Measurements from ENCODE around the gene PTRH1. TPM values are rescaled to one million over a fixed set of nuclear protein-coding genes. Genes with fewer than 3 reads are reported as not detected.
A peak's percentile ranks its signal among the peaks of the same experiment; 100 is the strongest.

The PTRH1 gene
- total RNA-seq, 4 donors from 2014 or later: 16.9 to 38.6 (median 26.3) TPM

DNA sequence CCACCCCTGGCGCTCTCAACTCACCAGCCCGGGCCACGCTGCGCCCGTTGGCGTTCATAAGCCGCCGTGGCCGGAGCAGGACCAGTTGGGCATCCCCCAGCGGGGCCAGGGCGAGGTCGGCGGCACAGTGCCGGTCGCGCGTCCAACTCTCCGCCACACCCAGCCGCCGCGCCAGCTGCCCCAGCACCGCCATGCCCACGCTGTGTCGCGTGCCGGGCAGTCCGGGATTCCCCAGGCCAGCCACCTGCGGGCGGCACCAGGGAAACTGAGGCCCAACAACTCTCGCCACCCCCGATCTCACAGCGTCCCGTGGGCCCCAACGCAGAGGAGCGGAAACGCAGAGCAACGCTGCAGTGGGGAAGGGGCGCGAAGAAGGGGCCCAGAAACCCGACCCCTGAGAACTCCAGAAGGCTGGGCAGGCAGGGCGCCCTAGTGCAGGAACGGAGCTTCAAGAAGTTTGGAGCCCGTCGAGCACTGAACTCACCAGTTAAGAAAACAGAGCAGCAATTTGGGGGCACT is 453 bp downstream of the PTRH1 start:
- no peaks in the 10 kb centered on the region for H3K36me3 ChIP-seq
- no peaks in the 10 kb centered on the region for H3K27me3 ChIP-seq
- ATAC-seq: peak; percentile 21 to 26
- DNase-seq: peak in 1 of 2 donors; percentile 33
- no peak for TF ChIP-seq POLR2A (IDR thresholded peaks at IDR 0.05)
- TF ChIP-seq, protein P1, sequence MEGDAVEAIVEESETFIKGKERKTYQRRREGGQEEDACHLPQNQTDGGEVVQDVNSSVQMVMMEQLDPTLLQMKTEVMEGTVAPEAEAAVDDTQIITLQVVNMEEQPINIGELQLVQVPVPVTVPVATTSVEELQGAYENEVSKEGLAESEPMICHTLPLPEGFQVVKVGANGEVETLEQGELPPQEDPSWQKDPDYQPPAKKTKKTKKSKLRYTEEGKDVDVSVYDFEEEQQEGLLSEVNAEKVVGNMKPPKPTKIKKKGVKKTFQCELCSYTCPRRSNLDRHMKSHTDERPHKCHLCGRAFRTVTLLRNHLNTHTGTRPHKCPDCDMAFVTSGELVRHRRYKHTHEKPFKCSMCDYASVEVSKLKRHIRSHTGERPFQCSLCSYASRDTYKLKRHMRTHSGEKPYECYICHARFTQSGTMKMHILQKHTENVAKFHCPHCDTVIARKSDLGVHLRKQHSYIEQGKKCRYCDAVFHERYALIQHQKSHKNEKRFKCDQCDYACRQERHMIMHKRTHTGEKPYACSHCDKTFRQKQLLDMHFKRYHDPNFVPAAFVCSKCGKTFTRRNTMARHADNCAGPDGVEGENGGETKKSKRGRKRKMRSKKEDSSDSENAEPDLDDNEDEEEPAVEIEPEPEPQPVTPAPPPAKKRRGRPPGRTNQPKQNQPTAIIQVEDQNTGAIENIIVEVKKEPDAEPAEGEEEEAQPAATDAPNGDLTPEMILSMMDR (IDR thresholded peaks at IDR 0.05 in 4 of 5, conservative IDR thresholded peaks at IDR 0.05 in 1 of 5): no peak
- H3K9me3 ChIP-seq: no peaks in the 10 kb centered on the region
- intact Hi-C loops (cut with DNase I; ENCODE audit: low total_unique reads): loop anchor here (1.0 to 5.0 kb wide), 3 partner anchors 15 to 103 kb away; partner anchors contain the start of gene STXBP1
- H3K4me1 ChIP-seq: peaks cover 12 to 14% of the 10 kb centered on the region in 2 donors
- peak overlapping the region; percentile 74 to 85 (median 78) for H3K4me3 ChIP-seq
- H3K27ac ChIP-seq: peak overlapping the region; percentile 84 to 86 (median 84)
- in situ Hi-C loops (cut with MboI; ENCODE audit: low sequenced_read_pairs in 4 of 4): no loop called here

DNA sequence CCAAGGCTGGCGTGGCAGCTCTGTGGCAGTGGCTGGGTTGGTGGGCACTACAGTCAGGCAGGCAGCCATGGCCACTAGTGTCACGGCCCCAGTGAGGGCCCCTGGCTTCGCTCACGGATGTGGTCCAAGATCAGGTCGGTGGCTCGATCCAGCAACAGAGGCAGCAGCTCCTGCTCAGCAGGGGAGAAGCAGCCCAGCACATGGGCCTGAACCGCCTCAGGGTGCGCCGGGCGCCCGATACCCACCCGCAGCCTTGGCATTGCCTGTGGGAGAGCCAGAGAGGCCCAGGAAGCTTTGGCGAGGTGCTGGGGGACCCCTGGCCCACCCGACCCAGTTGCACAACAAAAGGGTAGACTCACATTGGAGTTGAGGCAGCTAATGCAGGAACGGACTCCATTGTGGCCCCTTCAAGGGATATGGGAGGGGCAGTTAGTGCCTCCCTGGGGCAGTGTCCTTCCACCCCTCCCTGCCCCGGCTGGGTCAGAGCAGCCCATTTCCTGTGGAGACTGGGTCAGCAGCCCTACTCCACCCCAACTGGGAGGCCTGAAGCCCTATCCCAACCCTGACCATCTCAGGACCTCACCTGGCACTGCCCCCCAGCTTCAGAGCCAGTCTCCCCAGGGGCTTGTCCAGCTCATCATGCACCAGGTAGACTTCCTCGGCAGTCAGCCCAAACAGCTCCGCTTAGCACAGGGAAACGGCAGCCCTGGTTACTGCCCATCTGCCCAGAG is 1.3 kb downstream of the PTRH1 start:
- Histone ChIP-seq H3K27ac (no peak overlapping the region), H3K4me3 (peak overlapping the region; percentile 74 to 85 (median 78)), H3K27me3 (no peaks in the 10 kb centered on the region), H3K9me3 (no peaks in the 10 kb centered on the region), H3K36me3 (no peaks in the 10 kb centered on the region), H3K4me1 (peaks cover 12 to 14% of the 10 kb centered on the region in 2 donors)
- intact Hi-C loops (cut with DNase I; ENCODE audit: low total_unique reads) (loop anchor here (2.0 to 5.0 kb wide), 2 partner anchors 31 to 102 kb away; partner anchors contain the start of gene STXBP1), in situ Hi-C loops (cut with MboI; ENCODE audit: low sequenced_read_pairs in 4 of 4) (no loop called here)
- ATAC-seq (no peak), DNase-seq (no peak)
- no peak for TF ChIP-seq POLR2A (IDR thresholded peaks at IDR 0.05)
- TF ChIP-seq, protein P1 (IDR thresholded peaks at IDR 0.05 in 4 of 5, conservative IDR thresholded peaks at IDR 0.05 in 1 of 5): no peak

DNA sequence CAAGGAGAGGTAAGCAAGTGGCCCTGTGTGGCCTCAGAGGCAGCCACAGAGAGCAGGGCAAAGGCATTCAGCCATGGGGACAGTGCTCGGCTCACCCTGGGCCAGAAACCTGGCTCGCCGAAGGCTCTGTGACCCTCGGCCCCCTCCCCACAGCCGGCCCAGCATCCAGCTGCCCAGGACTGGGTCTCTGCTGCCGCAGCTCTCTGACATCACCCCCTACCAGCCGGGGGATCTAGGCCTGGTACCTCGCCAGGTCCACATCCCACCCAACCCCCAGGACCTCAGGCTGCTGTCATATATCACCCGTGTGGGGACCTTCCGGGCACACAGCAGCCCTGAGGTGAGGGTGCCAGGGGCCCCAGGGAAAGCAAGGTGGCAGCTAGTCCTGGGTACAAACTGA is 2.6 kb downstream of the PTRH1 start:
- Histone ChIP-seq H3K9me3 (no peaks in the 10 kb centered on the region), H3K27ac (no peak overlapping the region), H3K4me1 (peaks cover 12 to 14% of the 10 kb centered on the region in 2 donors), H3K4me3 (no peak overlapping the region), H3K27me3 (no peaks in the 10 kb centered on the region), H3K36me3 (no peaks in the 10 kb centered on the region)
- no peak for DNase-seq
- in situ Hi-C loops (cut with MboI; ENCODE audit: low sequenced_read_pairs in 4 of 4) (no loop called here), intact Hi-C loops (cut with DNase I; ENCODE audit: low total_unique reads) (loop anchor here (5.0 kb wide), 1 partner anchor 101 kb away; the partner anchor contains the start of gene STXBP1)
- ATAC-seq: no peak
- TF ChIP-seq, protein P1 (IDR thresholded peaks at IDR 0.05 in 4 of 5, conservative IDR thresholded peaks at IDR 0.05 in 1 of 5): no peak
- TF ChIP-seq POLR2A (IDR thresholded peaks at IDR 0.05): no peak

DNA sequence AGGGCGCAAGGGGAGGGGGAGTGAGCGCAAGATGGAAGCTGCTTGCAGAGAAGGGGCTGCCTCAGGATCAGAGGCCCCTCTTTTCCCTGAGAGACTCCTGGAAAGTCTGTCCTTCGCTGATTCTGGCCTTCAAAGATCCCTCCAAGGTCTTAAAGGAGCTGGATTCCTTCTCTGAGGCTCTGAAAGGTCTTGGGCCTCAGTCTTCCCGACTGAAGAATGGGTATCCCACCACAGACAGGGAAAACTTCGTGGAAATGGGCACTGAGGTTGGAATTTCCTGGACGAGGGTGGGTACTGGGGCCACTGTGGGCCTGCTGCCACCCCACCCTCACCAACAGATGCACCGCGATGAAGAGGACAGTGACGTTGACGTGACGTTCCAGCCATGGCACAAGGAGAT is 3.1 kb downstream of the PTRH1 start:
- no peaks in the 10 kb centered on the region for H3K9me3 ChIP-seq
- DNase-seq (no peak), ATAC-seq (no peak)
- H3K27me3 ChIP-seq: no peaks in the 10 kb centered on the region
- H3K4me1 ChIP-seq: peaks cover 12 to 14% of the 10 kb centered on the region in 2 donors
- intact Hi-C loops (cut with DNase I; ENCODE audit: low total_unique reads): loop anchor here (5.0 kb wide), 1 partner anchor 100 kb away; the partner anchor contains the start of gene STXBP1
- no peak overlapping the region for H3K27ac ChIP-seq
- no peak overlapping the region for H3K4me3 ChIP-seq
- no peaks in the 10 kb centered on the region for H3K36me3 ChIP-seq
- no peak for TF ChIP-seq POLR2A (IDR thresholded peaks at IDR 0.05)
- in situ Hi-C loops (cut with MboI; ENCODE audit: low sequenced_read_pairs in 4 of 4): no loop called here

DNA sequence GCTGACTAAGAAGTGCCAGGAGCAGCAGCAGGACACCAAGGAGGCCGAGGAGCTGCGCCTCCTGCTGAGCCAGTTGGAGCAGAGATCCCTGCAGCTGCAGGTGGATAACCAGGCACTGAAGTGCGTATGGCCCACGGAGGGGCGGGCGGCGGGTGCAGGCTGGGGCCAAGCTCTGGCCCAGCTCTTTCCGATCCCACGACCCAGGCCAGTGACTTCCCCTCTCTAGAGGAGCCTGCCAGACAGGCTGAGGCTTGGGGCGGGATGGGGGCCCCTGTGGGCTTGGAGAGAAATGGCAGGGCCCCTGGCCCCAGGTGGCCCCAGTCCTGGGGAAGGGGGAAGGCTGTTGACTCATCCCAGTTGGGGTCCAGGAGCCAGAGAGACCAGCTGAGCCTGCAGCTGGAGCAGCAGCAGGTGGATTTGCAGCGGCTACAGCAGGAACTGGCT is 3.6 kb downstream of the PTRH1 start:
- Histone ChIP-seq H3K4me3 (no peak overlapping the region), H3K36me3 (no peaks in the 10 kb centered on the region), H3K9me3 (no peaks in the 10 kb centered on the region), H3K4me1 (peaks cover 12 to 14% of the 10 kb centered on the region in 2 donors), H3K27ac (no peak overlapping the region), H3K27me3 (no peaks in the 10 kb centered on the region)
- TF ChIP-seq, protein P1 (IDR thresholded peaks at IDR 0.05 in 4 of 5, conservative IDR thresholded peaks at IDR 0.05 in 1 of 5): no peak
- TF ChIP-seq POLR2A (IDR thresholded peaks at IDR 0.05): no peak
- in situ Hi-C loops (cut with MboI; ENCODE audit: low sequenced_read_pairs in 4 of 4): no loop called here
- intact Hi-C loops (cut with DNase I; ENCODE audit: low total_unique reads): loop anchor here (5.0 kb wide), 1 partner anchor 100 kb away; the partner anchor contains the start of gene STXBP1
- DNase-seq: no peak
- ATAC-seq: no peak
